ENCODE results near the gene SPEF1. TPM values are rescaled to one million over a fixed set of nuclear protein-coding genes. Genes with fewer than 3 reads are reported as not detected.

The SPEF1 gene
- total RNA-seq, 2 donors from 2014 or later: 0.14 TPM; not detected in 1

DNA sequence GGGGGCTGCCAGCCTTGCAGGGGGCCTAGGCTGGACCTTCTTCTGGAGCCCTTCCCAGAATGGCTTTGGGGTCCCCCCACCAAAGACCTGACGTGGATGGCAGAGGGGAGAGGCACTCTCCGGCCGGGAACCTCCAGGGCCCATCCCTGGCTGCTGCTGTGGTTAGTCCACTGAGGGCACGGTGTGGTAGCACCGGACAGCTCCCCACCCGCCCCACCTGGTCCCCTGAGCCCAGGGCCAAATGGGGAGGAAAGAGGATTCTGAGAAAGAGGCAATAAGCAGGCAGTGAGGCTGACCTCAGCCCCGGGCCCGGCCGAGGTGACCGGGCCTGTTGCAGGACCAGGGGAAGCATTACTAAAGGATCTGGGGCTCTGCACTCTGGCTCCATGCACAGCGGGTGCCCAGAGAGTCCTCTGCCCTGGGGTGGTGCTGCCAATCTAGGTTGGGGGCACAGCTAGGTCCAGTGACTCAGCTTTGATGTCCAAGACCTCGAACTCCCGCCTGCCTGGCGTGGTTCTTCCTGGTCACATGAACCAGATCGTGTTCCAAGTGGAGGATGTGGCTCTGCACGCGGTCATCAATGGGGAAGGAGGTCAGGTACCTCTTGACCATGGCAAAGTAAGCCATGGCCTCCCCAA, 3.1 kb upstream of the SPEF1 start:
- Mint-ChIP-seq H3K9me3 (no peaks in the 10 kb centered on the region), H3K27ac (peak overlapping the region; percentile 51 to 63), H3K36me3 (peaks cover 8 to 9% of the 10 kb centered on the region in 2 donors)
- DNase-seq (ENCODE audit: low spot score in 2 of 2): no peak
- ATAC-seq: no peak

DNA sequence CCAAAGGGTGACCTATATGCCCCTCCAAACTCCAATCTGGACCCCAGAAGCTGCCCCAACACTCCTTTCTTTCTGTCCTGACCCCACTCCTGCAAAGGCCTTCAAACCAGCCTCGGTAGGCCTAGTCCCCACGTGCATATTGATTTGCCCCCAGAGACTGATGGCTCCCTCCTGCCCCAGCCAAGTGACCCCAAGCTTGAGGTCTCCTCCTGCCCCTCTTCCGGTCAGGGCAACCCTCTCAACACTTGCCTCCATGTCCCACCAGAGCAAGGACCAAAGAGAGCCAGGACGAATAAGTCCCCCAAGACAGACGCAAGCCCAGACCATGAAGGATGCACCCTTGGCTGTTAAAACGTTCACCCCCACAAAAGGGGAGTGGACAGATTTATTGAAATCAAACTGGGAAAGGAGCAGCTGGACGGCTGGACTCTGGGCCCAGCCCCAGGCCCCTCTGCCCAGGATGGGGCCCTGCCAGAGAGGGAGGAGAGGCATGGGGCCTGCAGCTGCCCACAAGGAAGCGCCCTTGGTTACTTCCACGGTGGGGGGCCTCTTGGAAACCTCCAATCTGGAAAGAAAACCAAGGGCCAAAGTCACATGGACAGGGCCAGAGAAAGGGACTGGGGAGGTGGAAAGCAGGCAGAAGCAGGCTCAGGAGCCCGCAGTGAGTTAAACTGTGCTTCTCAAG, 2.4 kb upstream of the SPEF1 start:
- H3K36me3 Mint-ChIP-seq: peaks cover 8 to 9% of the 10 kb centered on the region in 2 donors
- no peaks in the 10 kb centered on the region for H3K9me3 Mint-ChIP-seq
- ATAC-seq (no peak), DNase-seq (ENCODE audit: low spot score in 2 of 2) (no peak)
- H3K27ac Mint-ChIP-seq: peak overlapping the region in 1 of 2 donors; percentile 19

DNA sequence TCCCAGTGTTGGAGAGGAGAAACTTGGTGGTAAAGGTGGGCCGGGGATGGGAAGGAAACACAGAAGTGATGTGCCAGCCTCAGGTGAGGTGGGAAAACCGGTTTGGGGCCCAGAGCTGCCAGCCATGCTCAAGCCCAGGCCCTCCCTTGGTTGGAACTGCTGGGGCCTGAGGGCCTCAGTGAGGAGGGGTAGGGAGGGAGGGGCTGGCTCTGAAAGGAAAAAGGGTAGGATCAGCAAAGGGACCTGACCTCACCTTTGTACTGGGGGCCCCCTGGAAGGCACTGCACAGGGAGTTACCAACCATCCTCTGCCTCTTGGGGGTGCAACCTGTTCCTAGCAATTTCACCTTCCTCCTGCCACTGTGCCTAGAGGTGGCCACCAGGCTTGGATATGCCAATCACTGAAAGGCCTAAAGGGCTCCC, 1.8 kb upstream of the SPEF1 start:
- peaks cover 8 to 9% of the 10 kb centered on the region in 2 donors for H3K36me3 Mint-ChIP-seq
- ATAC-seq (no peak), DNase-seq (ENCODE audit: low spot score in 2 of 2) (no peak)
- H3K9me3 Mint-ChIP-seq: no peaks in the 10 kb centered on the region
- H3K27ac Mint-ChIP-seq: peak overlapping the region in 1 of 2 donors; percentile 19

DNA sequence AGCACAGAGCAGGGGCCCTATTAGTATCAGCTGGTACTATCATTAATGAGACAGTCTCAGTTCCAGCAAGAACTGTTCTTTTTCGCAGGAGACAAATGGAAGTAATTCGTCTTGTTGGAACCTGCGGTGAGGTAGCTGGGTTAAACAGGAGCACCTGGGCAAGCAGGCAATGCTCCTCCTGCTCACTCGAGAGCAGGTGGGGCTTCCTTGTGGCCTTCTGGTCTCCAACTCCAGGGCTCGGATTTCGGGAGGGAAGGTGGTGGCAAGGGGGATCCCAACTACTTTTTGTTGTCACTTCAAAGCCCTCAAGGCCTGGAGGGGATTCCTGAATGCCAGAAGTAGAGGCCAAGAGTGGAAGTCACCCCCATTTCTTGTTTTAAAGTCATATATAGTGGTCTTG, 1.3 kb upstream of the SPEF1 start:
- Mint-ChIP-seq H3K9me3 (no peaks in the 10 kb centered on the region), H3K36me3 (peaks cover 8 to 9% of the 10 kb centered on the region in 2 donors), H3K27ac (no peak overlapping the region)
- no peak for ATAC-seq
- DNase-seq (ENCODE audit: low spot score in 2 of 2): no peak

DNA sequence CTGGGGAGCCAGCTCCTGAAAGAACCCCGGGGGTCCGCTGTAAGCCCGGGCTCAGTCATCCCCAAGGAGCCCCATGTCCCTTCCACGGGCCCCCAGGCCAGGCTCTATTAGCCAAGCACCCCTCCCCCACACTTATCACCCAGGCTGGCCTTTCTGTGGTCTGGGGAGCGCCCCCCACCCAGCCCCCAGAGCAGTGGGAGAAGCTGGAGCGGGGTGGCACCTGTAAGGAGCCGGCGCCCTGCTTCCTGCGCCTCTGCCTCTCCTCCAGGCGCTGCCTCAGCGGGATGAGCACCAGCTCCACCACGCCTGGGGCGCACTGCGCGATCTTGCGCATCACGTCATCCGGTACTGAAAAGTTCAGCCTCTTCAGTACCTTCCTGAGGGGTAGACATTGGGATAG, 2.3 kb downstream of the SPEF1 start:
- no peaks in the 10 kb centered on the region for H3K9me3 Mint-ChIP-seq
- no peak for DNase-seq (ENCODE audit: low spot score in 2 of 2)
- no peak overlapping the region for H3K27ac Mint-ChIP-seq
- H3K36me3 Mint-ChIP-seq: no peaks in the 10 kb centered on the region
- no peak for ATAC-seq

DNA sequence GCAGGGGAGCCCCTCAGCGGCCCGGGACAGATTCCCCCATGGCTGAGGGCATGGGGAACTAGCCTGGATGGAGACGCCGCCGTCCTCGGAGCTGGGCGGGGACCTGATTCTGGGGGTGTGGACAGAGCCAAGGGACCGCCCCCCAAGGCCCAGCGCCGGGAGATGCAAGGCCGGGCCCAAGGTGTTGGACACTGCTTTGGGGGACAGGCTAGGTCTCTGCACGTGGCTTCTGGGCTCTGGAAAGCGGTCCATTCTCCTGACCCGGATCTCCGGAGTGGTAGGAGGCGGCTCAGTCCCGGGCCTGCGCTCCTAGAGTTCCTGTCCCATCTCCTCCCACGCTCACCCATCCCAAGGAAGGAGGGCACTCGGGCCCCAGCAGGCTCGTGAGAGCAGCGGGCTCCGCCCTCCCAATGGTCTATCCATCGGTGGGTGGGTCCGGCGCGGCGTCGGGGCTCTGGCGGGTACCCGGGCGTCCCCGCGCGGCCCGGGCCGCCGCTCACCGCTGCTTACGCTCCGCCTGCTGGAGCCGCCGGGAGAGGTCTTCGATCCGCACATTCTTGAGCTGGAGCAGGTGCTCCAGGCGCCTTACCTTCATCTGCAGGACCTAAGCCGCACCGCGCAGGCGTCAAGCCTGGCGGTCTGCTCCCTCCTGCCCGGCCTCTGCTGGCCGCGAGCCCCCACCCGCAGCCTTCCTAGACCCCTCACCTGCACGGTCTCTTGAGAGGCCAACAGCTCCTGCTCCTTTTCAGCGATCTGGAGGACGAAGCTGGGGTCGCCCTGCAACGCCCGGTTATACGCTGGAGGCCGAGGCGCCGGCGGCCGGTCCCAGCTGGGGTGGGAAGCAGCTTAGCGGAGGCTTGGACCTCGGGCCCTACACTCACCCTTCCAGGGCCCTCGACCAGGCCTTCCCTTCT, 3.3 kb downstream of the SPEF1 start:
- ATAC-seq: peak; percentile 71 to 79
- H3K9me3 Mint-ChIP-seq: no peaks in the 10 kb centered on the region

DNA sequence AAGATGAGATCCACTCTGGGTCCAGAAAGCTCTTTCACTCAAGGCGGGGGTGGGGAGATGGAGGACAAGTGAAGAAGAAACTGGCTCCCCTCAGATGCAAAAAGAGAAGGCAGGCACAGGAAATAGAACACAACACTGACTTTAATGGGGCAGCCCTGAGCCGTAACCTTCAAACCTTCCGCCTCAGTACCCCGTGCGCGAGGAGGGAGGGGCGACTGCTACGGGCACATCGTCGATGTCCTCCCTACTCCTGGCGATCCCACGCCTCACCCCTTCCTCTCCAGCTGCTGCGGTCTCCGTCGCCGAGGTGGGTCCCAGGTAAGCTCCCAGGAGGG, 3.9 kb downstream of the SPEF1 start:
- no peaks in the 10 kb centered on the region for H3K36me3 Mint-ChIP-seq
- peak; percentile 40 to 63 for ATAC-seq
- H3K27ac Mint-ChIP-seq: peak overlapping the region in 1 of 2 donors; percentile 51
- no peak for DNase-seq (ENCODE audit: low spot score in 2 of 2)
- H3K9me3 Mint-ChIP-seq: no peaks in the 10 kb centered on the region

More for the DNA sequence above, 3.3 kb downstream of the SPEF1 start:
- no peaks in the 10 kb centered on the region for H3K36me3 Mint-ChIP-seq
- DNase-seq (ENCODE audit: low spot score in 2 of 2): peak in 1 of 2 donors; percentile 53
- H3K27ac Mint-ChIP-seq: peak overlapping the region in 1 of 2 donors; percentile 51

DNA sequence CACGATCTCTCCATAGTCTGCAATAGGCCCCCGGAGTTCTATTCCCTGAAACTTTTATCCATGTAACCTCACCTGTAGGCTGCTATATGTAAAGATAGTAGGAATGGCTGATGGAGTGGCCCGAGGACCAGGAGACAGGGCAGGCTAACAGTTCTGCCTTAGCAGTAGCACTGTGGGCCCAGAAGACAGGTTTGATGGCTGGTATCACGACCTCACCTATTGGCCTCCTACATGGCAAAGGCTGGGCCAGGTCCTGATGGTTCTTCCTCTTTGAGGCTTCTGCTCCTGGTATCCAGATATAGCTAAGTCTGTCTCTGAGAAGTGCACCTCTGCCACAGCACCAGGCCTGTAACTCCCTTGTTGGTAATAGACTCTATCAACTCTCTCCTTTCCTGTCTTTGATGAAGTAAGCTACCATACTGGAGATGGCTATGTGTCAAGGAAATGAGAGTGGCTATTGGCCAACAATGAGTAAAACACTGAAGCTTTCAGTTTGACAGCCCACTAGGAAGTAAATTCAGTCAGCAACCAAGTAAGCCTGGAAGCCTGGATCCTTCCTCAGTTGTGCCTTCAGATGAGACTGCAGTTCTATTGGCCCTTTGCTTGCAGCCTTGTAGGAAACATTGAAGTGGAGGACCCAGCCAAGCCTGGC, 5.7 kb downstream of the SPEF1 start:
- no peak for DNase-seq (ENCODE audit: low spot score in 2 of 2)
- no peak overlapping the region for H3K27ac Mint-ChIP-seq
- no peaks in the 10 kb centered on the region for H3K9me3 Mint-ChIP-seq
- no peaks in the 10 kb centered on the region for H3K36me3 Mint-ChIP-seq
- peak in 1 of 2 donors; percentile 17 for ATAC-seq

DNA sequence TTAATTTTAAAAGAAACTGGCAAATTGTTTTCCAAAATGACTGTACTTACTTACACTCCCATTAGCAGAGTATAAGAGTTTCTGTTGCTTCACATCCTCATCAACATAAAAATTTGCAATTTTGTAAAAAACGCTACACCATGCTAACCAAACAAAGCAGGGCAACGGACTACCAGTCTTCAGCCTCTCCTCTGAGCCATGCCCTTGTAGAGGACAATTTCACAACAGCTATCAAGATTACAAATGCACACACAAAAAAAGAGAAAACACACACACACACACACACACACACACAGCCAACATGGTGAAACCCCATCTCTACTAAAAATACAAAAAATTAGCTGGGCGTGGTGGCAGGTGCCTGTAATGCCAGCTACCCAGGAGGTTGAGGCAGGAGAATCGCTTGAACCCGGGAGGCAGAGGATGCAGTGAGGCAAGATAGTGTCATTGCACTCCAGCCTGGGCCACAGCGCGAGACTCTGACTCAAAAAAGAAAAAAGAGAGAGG, 9.6 kb downstream of the SPEF1 start:
- ATAC-seq: no peak
- DNase-seq (ENCODE audit: low spot score in 2 of 2): no peak
- Mint-ChIP-seq H3K9me3 (no peaks in the 10 kb centered on the region), H3K27ac (no peak overlapping the region), H3K36me3 (no peaks in the 10 kb centered on the region)

DNA sequence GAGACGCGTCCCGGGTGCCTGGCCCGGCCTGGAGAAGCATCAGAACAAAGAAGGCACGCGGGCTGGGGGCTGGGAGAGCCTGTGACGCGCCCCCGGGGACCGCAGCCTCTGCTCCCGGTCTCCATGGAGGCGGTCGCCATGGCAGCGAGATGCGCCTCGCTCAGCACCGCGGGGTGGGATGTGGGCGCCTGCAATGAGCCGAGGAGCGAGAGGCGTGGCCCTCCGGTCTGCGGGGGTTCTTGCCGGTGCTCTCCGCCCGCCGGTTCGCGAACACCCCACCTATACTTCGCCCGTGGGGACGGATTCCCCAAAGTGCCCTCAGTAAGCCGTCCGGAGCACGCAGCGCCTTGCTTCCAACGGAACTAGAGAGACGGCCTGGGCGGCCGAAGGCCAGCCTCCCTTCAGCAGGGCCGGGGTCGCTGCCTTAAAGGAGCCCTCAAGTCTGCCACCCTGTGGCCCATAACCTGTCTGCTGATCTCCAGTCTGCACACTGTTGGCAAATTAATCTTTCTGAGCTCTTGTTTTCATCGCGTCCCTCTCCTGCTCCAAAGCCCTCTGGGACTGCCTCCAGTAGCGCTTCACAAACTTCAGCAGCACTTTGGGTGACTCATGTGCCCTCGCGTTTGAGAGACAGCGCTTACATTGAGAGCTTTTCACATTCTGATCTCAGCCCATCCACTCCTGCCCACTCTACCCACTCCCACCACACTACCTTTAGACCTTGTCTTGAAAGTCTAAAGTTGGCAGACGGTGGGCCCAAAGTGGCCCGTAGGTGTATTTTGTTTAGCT, 12.7 kb downstream of the SPEF1 start:
- peak; percentile 60 to 69 for ATAC-seq
- H3K36me3 Mint-ChIP-seq: no peaks in the 10 kb centered on the region
- peak; percentile 73 to 79 for DNase-seq (ENCODE audit: low spot score in 2 of 2)
- peak overlapping the region; percentile 90 for H3K27ac Mint-ChIP-seq
- no peaks in the 10 kb centered on the region for H3K9me3 Mint-ChIP-seq

DNA sequence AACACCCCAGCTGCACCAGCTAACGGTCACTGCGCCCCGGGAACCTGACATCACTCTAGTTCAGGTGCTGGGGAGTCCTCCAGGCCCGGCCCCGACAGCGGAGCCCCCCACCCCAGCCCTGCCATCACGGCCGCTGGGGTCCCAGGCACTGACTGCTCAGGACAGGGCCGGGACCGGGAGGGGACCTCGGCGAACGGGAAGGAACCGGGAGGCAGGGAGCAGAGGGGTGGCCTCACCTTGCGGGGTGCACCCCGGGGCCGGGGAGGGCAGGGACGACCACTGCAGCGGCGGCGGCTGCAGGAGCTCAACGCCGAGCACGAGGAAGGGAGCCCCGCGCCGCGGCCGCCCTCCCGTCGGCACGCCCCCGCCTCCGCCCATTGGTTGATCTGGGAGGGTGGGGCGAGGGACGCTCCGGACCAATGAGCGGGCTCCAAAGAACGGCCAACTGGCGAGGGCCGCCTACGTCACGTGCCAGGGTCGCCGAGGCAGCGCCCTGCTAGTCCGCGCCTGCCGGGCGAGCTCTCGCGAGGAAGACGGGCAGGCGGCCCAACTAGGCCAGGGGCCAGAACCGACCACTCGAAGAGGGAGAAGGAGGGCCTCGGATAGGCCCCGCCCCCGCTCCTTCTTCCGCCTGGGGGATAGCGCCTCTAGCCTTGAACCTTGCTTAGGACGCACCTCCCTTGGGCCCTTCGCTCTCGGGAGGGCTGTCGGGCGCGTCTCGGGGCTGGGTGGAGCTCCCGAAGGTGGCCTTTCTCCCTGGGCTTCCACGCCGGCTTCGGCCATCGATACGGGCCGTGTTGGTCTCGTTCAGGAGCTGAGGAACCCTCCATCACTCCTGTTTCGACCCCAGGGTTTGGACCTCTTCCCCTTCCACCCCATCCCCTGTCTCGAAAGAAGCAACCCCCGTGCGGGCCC, 13.6 kb downstream of the SPEF1 start, which contains the start of gene ADISSP:
Gene ADISSP, minus strand, starts transcription at position 327 of the 915 bp plus-strand sequence. CDS start 7,653 bp downstream, outside the sequence.
- DNase-seq (ENCODE audit: low spot score in 2 of 2): peak; percentile 97 to 98

DNA sequence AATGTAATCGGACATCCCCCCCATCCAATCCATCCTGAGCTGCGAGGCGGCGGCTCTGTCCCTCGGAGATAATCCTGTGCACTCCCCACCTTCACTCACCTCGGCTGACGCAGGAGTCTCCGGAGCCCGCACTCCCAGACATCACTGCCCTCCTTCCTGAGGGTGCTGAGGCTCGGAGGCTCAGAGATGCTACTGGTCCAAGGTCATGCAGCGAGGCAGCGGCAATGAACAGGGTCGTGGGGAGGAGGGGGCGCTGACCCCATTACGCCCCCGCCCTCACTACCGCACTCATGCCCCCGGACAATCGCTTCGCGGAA, 14.2 kb downstream of the SPEF1 start:
- peak overlapping the region; percentile 69 to 85 for H3K27ac Mint-ChIP-seq

More for the DNA sequence above, 13.6 kb downstream of the SPEF1 start, which contains the start of gene ADISSP:
- Mint-ChIP-seq H3K27ac (peak within 1 kb of the TSS; percentile 90), H3K36me3 (no peaks in the 10 kb centered on the region), H3K9me3 (no peaks in the 10 kb centered on the region)
- ATAC-seq: peak; percentile 93 to 96

DNA sequence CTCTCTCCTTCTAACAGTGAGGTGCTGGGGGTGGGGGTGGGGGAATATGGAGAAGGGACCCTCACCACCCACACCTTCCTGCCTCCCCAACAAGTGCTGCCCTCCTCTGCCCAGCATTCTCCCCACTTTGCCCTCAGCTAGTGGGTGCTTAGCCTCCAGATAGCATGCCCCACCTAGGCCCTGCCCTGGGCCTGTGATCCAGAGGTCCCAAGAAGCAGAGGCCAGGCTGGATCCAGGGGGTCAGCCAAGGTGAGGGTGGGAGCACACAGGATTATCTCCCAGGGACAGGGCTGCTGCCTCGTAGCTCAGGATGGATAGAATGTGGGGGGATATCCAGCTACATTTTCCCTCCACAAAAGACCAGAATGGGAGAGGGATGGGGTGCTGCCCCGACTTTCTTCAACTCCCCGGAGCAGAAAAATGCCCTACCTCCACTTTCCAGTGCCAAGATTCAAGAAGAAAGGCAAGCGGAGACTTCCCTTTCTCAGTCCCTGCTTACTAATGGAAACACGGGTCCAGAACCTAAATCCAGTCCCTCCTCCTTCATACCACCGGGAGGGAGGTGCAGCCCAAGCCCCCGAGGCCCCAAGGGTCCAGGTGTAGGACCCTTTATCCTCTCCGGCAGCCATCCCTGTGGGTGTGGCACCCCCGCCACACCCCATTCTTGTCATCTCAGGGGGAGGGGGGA, 14.7 kb downstream of the SPEF1 start:
- Mint-ChIP-seq H3K9me3 (no peaks in the 10 kb centered on the region), H3K36me3 (no peaks in the 10 kb centered on the region), H3K27ac (peak overlapping the region; percentile 69 to 85)
- DNase-seq (ENCODE audit: low spot score in 2 of 2) (no peak), ATAC-seq (no peak)

More for the DNA sequence above, 14.2 kb downstream of the SPEF1 start:
- ATAC-seq: no peak
- no peak for DNase-seq (ENCODE audit: low spot score in 2 of 2)
- Mint-ChIP-seq H3K36me3 (no peaks in the 10 kb centered on the region), H3K9me3 (no peaks in the 10 kb centered on the region)

DNA sequence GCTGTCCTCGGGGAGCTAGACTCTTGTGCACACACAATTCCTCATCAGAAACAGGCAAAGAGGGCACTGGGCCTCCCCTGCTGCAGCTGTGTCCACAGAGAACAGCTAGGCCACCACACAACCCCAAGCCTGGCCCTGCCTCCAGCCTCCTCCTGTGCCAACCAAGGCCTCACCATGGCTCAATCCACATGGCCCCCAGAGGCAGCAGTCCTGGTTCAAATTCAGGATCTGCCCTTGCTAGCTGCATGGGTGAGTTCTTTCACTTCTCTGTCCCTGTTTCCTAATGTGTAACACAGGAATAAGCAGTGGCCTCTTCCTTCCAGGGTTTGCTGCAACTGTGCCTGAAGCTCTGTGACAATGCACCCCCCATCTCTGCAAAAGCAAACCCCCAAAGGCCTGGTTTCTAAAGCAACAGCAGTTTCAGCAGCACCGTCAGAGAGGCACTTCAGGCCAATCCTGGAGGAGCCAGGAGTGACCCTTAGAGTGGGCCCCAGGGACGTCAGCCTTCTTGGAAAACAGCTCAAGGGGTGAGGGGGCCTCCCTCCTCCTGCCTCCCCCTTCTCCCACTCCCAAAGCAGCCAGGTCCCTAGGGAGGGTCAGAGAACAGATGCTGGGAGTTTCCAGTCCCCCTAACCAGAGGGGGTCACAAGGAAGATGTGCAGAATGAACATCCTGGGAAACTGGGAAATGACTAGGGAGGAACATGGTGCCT, 15.9 kb downstream of the SPEF1 start:
- no peak for ATAC-seq
- no peak for DNase-seq (ENCODE audit: low spot score in 2 of 2)
- Mint-ChIP-seq H3K9me3 (no peaks in the 10 kb centered on the region), H3K27ac (peak overlapping the region in 1 of 2 donors; percentile 34), H3K36me3 (no peaks in the 10 kb centered on the region)
